ENCODE results near the gene CFAP100. TPM values are rescaled to one million over a fixed set of nuclear protein-coding genes. Genes with fewer than 3 reads are reported as not detected.

Gene CFAP100
- total RNA-seq, 1 donor from 2014 or later, result not detected

- FAIRE-seq (no peak), DNase-seq (ENCODE audit: low read depth) (no peak)
- Mint-ChIP-seq H3K4me1 (ENCODE audit: low read depth, unreplicated experiment) (no peaks in the 10 kb centered on the region), H3K4me3 (ENCODE audit: unreplicated experiment) (no peak overlapping the region), H3K27ac (ENCODE audit: unreplicated experiment) (no peak overlapping the region), H3K27me3 (ENCODE audit: low read depth, unreplicated experiment) (peaks cover 42% of the 10 kb centered on the region), H3K9me3 (ENCODE audit: unreplicated experiment) (no peaks in the 10 kb centered on the region), H3K36me3 (ENCODE audit: low read depth, unreplicated experiment) (no peaks in the 10 kb centered on the region)
- Histone ChIP-seq H3K4me1 (ENCODE audit: insufficient read depth, low read length) (no peaks in the 10 kb centered on the region), H3K79me2 (ENCODE audit: insufficient read depth, low read length) (no peaks in the 10 kb centered on the region), H3K4me2 (ENCODE audit: low read length) (no peak overlapping the region), H3K27ac (ENCODE audit: low read depth, low read length) (no peak overlapping the region), H3K9me3 (ENCODE audit: insufficient read depth, low read depth, low read length) (no peaks in the 10 kb centered on the region), H3K4me3 (ENCODE audit: insufficient read depth, low read depth, low read length) (no peak overlapping the region), H2AFZ (ENCODE audit: low read depth, low read length) (no peak overlapping the region), H3K9ac (ENCODE audit: low read length) (no peak overlapping the region), H3K36me3 (ENCODE audit: insufficient read depth, low read length) (no peaks in the 10 kb centered on the region), H3K27me3 (ENCODE audit: insufficient read depth, low read length) (peaks cover 12% of the 10 kb centered on the region), H4K20me1 (ENCODE audit: insufficient read depth, low read length) (no peaks in the 10 kb centered on the region)
- no peak for TF ChIP-seq EZH2 (IDR thresholded peaks at IDR 0.05; ENCODE audit: insufficient read depth, low read length)
- TF ChIP-seq, protein P1, sequence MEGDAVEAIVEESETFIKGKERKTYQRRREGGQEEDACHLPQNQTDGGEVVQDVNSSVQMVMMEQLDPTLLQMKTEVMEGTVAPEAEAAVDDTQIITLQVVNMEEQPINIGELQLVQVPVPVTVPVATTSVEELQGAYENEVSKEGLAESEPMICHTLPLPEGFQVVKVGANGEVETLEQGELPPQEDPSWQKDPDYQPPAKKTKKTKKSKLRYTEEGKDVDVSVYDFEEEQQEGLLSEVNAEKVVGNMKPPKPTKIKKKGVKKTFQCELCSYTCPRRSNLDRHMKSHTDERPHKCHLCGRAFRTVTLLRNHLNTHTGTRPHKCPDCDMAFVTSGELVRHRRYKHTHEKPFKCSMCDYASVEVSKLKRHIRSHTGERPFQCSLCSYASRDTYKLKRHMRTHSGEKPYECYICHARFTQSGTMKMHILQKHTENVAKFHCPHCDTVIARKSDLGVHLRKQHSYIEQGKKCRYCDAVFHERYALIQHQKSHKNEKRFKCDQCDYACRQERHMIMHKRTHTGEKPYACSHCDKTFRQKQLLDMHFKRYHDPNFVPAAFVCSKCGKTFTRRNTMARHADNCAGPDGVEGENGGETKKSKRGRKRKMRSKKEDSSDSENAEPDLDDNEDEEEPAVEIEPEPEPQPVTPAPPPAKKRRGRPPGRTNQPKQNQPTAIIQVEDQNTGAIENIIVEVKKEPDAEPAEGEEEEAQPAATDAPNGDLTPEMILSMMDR (IDR thresholded peaks at IDR 0.05; ENCODE audit: insufficient read depth, low read depth, low read length), result no peak
These were observed 30.5 kb upstream of the CFAP100 start for GRCh38 chr3:126364130-126364695.

DNA sequence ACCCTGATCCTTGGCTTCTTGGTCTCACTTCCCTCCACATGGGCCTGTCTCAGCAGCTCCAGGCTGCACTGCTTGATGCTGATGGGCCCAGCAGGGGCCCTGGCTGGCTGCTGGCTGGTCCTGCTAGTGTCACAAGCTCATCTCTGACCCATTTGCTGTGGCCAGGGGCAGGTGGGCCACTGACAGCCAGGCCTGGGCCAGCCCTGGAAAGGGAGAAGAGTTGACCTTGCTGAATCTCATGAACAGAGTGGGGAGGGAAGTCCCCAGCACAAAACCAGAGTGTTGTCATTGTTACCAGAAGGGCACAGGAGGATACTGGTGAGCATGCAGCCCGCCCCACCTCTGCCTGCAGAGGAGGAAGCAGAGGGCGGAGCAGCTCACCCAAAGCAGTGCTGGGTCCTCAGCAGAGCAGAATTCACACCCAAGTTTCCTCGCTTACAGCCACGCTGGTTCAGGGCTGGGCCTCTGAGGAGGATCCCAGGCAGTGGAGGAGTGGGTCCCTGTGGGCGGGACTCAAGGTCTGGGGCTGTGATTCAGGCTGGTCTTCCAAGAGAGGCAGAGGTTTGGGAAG is 29.9 kb upstream of the CFAP100 start:
- Mint-ChIP-seq H3K9me3 (ENCODE audit: unreplicated experiment) (no peaks in the 10 kb centered on the region), H3K27me3 (ENCODE audit: low read depth, unreplicated experiment) (peaks cover 36% of the 10 kb centered on the region), H3K4me1 (ENCODE audit: low read depth, unreplicated experiment) (no peaks in the 10 kb centered on the region), H3K4me3 (ENCODE audit: unreplicated experiment) (no peak overlapping the region), H3K36me3 (ENCODE audit: low read depth, unreplicated experiment) (no peaks in the 10 kb centered on the region), H3K27ac (ENCODE audit: unreplicated experiment) (no peak overlapping the region)
- Histone ChIP-seq H3K9me3 (ENCODE audit: insufficient read depth, low read depth, low read length) (no peaks in the 10 kb centered on the region), H3K9ac (ENCODE audit: low read length) (no peak overlapping the region), H3K4me2 (ENCODE audit: low read length) (no peak overlapping the region), H3K79me2 (ENCODE audit: insufficient read depth, low read length) (no peaks in the 10 kb centered on the region), H3K4me1 (ENCODE audit: insufficient read depth, low read length) (no peaks in the 10 kb centered on the region), H3K27me3 (ENCODE audit: insufficient read depth, low read length) (peaks cover 7% of the 10 kb centered on the region), H4K20me1 (ENCODE audit: insufficient read depth, low read length) (no peaks in the 10 kb centered on the region), H2AFZ (ENCODE audit: low read depth, low read length) (no peak overlapping the region), H3K36me3 (ENCODE audit: insufficient read depth, low read length) (no peaks in the 10 kb centered on the region), H3K27ac (ENCODE audit: low read depth, low read length) (no peak overlapping the region), H3K4me3 (ENCODE audit: insufficient read depth, low read depth, low read length) (no peak overlapping the region)
- FAIRE-seq (no peak), DNase-seq (ENCODE audit: low read depth) (no peak)
- TF ChIP-seq EZH2 (IDR thresholded peaks at IDR 0.05; ENCODE audit: insufficient read depth, low read length), result no peak
- TF ChIP-seq, protein P1 (IDR thresholded peaks at IDR 0.05; ENCODE audit: insufficient read depth, low read depth, low read length), result no peak
